Epidermal melanocyte (primary cell): ENCODE data around the gene CAP2.
"Not testable (repeated sequence)": the region's sequence is repeated elsewhere in the genome, so short reads cannot be mapped to it uniquely, and the experiment has no call there.

Experiments used
- DNase-seq: peaks from one replicate; pipeline ENCODE4 v3.0.0; 2011; ENCODE audit warnings: low spot score; ENCODE audit not compliant: insufficient read length

CAP2 gene

GRCh38 chr6:17577059-17577458 lies 183.7 kb downstream of the CAP2 start:
- DNase-seq: no peak

- no peak for DNase-seq
Measured at GRCh38 chr6:17580518-17581048, 187.2 kb downstream of the CAP2 start.

- DNase-seq: not testable (repeated sequence)
Measured at GRCh38 chr6:17581282-17581681, 187.9 kb downstream of the CAP2 start.

- no peak for DNase-seq
Measured at GRCh38 chr6:17583811-17584210, 190.4 kb downstream of the CAP2 start.

- DNase-seq: peak; percentile 65
Measured at GRCh38 chr6:17584241-17584803, 190.9 kb downstream of the CAP2 start.

- DNase-seq: no peak
Measured at GRCh38 chr6:17585766-17586490, 192.5 kb downstream of the CAP2 start.

GRCh38 chr6:17586623-17587022 lies 193.2 kb downstream of the CAP2 start:
- DNase-seq: not testable (repeated sequence)

GRCh38 chr6:17588011-17588410 lies 194.6 kb downstream of the CAP2 start:
- no peak for DNase-seq

GRCh38 chr6:17589406-17590096 lies 196.2 kb downstream of the CAP2 start:
- DNase-seq: peak; percentile 22

- no peak for DNase-seq
Measured at GRCh38 chr6:17591287-17591686, 197.9 kb downstream of the CAP2 start.

- no peak for DNase-seq
Measured at GRCh38 chr6:17593246-17593645, 199.9 kb downstream of the CAP2 start.

- DNase-seq: no peak
Measured at GRCh38 chr6:17596085-17596484, 202.7 kb downstream of the CAP2 start.

- peak; percentile 64 for DNase-seq
Measured at GRCh38 chr6:17599877-17600526, 206.6 kb downstream of the CAP2 start, which contains the start of gene FAM8A1. TSS of gene FAM8A1 (plus strand) at chr6:17600302. CDS start at chr6:17600410, 108 bp downstream.

GRCh38 chr6:17600527-17601385 lies 207.4 kb downstream of the CAP2 start:
- DNase-seq: no peak

- no peak for DNase-seq
Measured at GRCh38 chr6:17601386-17601703, 207.9 kb downstream of the CAP2 start.

GRCh38 chr6:17602888-17603287 lies 209.5 kb downstream of the CAP2 start:
- DNase-seq: no peak

GRCh38 chr6:17606606-17607005 lies 213.2 kb downstream of the CAP2 start:
- DNase-seq: no peak
